Coronary artery (tissue), 2 donors: ENCODE results near the gene CATSPERB.

Experiments used
- DNase-seq: peaks from one replicate; pipeline ENCODE4 v3.0.0-alpha.2; 2017; ENCODE audit warnings: low spot score
- H3K27ac ChIP-seq, 2 donors: fragments of 200-600 bp; sonication (generic); one replicate each; pipeline ENCODE4 v1.5.1; 2016 to 2019
- H3K4me3 ChIP-seq: fragments of 200-600 bp; sonication (generic); 2 replicates; pipeline ENCODE4 v1.5.1; 2016; ENCODE audit warnings: mild to moderate bottlenecking, moderate library complexity
- TF ChIP-seq, protein P1 (sequence below): fragments of 200-600 bp; sonication (generic); IDR thresholded peaks from one replicate; pipeline ENCODE4 v1.5.1; 2019; ENCODE audit warnings: antibody characterized with exemption

Gene CATSPERB

GRCh38 chr14:91737619-91738018, 5.7 kb upstream of the CATSPERB start:
- no peak for DNase-seq
- TF ChIP-seq, protein P1, sequence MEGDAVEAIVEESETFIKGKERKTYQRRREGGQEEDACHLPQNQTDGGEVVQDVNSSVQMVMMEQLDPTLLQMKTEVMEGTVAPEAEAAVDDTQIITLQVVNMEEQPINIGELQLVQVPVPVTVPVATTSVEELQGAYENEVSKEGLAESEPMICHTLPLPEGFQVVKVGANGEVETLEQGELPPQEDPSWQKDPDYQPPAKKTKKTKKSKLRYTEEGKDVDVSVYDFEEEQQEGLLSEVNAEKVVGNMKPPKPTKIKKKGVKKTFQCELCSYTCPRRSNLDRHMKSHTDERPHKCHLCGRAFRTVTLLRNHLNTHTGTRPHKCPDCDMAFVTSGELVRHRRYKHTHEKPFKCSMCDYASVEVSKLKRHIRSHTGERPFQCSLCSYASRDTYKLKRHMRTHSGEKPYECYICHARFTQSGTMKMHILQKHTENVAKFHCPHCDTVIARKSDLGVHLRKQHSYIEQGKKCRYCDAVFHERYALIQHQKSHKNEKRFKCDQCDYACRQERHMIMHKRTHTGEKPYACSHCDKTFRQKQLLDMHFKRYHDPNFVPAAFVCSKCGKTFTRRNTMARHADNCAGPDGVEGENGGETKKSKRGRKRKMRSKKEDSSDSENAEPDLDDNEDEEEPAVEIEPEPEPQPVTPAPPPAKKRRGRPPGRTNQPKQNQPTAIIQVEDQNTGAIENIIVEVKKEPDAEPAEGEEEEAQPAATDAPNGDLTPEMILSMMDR = no peak
- Histone ChIP-seq H3K4me3 (no peak overlapping the region), H3K27ac (no peak overlapping the region)

DNA sequence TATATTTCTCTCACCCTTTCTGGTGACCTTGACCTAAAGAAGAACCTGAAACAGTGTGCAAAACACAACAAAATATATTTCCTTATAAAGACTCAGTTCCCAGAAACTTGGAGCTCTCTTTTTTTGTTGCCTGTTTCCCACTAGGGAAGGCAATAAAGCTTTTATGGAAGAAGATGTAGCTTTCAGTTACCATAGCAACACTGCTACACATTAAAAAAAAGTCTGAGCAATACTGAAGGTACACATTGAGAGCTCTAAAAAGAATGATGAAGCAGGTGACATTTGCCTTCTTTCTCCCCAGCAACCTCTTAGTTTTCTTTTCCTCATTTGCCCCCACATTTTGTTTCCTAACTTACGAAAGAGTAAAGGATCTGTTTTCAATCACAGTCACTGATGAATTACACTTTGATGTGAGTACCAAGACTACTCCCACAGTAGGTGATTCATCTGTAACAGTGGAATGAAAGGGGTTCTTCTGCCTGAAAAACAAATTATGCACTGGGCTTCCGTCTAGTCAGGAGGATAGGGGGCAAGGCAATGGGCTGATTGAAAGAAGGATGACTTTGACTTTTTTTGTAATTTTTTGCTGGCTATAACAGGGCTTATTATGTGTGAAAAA, 1.1 kb upstream of the CATSPERB start:
- no peak overlapping the region for H3K27ac ChIP-seq
- H3K4me3 ChIP-seq = no peak overlapping the region
- TF ChIP-seq, protein P1 = no peak
- DNase-seq = no peak

GRCh38 chr14:91732439-91732838, 553 bp upstream of the CATSPERB start:
- TF ChIP-seq, protein P1 = no peak
- no peak for DNase-seq
- Histone ChIP-seq H3K4me3 (no peak overlapping the region), H3K27ac (no peak overlapping the region)

DNA sequence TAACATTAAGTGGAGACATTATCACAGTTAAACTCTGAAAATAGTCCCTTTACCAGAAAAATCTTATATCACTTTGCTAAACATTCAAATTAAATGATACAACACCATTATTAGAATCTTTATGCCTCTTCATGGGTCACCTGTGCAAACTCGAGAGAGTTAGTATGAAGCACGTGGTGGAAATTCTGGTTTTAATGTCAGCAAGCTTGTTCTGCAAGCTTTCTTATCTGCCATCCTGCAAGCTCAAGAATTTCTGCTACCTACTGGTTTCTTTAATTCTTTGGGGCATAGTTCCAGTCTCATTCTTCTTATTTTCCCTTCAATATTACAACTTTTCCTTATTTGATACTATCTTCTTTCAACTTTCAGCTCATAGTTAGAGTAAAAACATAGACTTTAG, 868 bp downstream of the CATSPERB start:
- Histone ChIP-seq H3K27ac (no peak overlapping the region), H3K4me3 (no peak overlapping the region)
- TF ChIP-seq, protein P1 = no peak
- DNase-seq = no peak

- DNase-seq = no peak
- Histone ChIP-seq H3K4me3 (no peak overlapping the region), H3K27ac (no peak overlapping the region)
- TF ChIP-seq, protein P1 = no peak
Measured at GRCh38 chr14:91729756-91730155, 2.1 kb downstream of the CATSPERB start.

- no peak overlapping the region for H3K4me3 ChIP-seq
- DNase-seq = no peak
- no peak overlapping the region for H3K27ac ChIP-seq
- TF ChIP-seq, protein P1 = no peak
Measured at GRCh38 chr14:91728616-91729183, 3.2 kb downstream of the CATSPERB start.

GRCh38 chr14:91727121-91727520, 4.8 kb downstream of the CATSPERB start:
- TF ChIP-seq, protein P1 = no peak
- no peak for DNase-seq
- Histone ChIP-seq H3K27ac (no peak overlapping the region), H3K4me3 (no peak overlapping the region)
